HG03378 (cell line): ENCODE results near the gene LRBA.
"Not testable (repeated sequence)": the region's sequence is repeated elsewhere in the genome, so short reads cannot be mapped to it uniquely, and the experiment has no call there.

Experiments used
- ATAC-seq: cut with Tn5 transposase; IDR thresholded peaks from one replicate; pipeline ENCODE4 v1.9.1; 2021; ENCODE audit warnings: mild to moderate bottlenecking, moderate library complexity; ENCODE audit not compliant: unreplicated experiment

LRBA gene

DNA sequence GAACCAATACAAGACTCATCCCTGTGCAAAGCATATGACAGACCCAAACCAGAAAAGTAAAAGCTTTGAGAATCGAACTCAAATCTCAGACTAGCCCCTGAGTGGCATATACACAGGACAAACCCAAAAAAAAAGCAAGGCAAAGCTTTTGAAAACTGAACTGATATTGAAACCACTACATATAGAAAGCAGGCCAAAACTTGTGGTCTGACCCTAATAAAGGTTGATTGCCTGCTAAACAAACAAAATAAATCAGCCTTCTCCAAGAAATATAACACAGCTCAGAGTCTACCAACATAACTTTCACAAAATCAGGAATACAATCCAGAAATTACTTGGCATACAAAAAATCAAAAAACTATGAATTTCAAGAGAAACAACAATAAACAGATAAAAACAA, 40.3 kb downstream of the LRBA start:
- ATAC-seq: peak; percentile 50

DNA sequence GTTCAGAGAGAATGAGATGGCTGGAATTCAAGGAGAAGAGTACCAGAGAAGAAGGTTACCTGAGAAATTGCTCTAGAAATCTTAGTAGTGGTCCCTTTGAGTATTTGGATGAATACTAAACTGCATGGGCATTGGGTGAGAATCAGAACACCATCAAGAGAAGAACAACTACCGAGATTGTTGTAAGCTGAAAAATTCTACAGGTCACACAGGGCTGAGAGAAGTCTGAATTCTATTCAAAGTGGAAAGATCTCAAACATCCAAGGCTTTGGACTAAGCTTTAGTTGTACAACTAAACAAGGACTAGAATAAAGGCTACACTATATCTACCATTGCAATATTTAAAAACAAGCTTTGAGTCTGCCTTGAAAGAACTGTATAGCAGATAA, 40.8 kb downstream of the LRBA start:
- no peak for ATAC-seq

DNA sequence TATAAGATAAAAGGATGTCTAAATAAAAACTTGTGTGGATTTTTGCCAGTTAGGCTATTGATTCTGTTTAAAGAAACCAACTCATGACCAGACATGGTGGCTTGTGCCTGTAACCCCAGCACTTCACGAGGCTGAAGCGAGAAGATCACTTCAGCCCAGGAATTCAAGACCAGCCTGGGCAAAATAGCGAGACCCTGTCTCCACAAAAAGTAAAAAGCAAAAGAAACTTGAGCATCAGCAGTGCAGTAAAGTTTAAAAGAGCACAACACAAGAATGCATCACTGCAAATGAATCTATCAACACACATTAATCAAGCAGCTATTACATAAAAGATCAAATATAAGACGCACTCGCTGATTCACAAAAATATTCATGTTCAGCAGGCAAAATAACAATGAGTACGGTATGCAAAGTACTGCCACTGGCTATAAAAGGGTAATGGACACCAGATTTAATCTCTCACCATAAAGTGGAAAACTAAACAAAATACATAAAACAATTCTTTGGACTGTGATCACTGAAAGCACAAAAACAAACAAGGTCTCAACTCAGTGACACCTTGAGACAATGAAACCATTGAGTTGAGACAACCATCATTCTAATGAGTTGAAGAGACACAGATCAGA, 41.3 kb downstream of the LRBA start:
- no peak for ATAC-seq

DNA sequence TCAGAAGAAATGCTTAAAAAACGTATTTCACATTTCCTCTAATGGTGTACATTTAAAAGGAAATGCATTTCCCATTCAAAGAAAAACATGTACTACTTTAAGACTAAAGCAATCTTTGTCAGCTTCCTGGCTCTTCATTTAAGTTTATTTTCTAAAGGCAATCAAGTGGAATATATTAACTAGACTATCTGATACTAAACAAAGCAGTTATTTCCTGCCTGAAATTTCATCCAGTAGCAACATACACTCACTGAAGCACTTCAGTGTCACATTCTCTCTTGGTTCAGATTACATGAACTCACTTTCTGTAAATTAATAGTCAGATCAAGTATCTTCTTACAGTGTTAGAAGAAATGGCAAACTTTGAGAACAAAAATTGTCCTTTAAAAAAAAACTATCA, 42.5 kb downstream of the LRBA start:
- ATAC-seq: no peak

DNA sequence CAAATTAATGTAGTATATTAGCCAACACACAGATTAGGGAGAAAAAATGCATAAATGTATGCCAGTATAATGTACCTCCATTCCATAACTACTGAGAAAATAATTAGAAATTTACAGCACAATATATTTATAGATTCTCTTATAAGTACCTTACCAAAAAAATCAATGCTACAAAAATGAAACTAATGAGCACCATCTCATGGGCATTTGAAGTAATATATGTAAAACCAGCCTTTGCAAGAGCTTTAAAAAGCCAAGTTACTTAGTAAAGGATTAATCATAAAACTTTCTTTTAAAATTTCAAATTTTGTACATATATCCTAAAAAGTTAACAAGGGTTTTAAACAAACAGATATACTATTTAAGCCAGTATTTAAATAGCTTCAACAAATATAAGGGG, 43.2 kb downstream of the LRBA start:
- ATAC-seq: no peak

DNA sequence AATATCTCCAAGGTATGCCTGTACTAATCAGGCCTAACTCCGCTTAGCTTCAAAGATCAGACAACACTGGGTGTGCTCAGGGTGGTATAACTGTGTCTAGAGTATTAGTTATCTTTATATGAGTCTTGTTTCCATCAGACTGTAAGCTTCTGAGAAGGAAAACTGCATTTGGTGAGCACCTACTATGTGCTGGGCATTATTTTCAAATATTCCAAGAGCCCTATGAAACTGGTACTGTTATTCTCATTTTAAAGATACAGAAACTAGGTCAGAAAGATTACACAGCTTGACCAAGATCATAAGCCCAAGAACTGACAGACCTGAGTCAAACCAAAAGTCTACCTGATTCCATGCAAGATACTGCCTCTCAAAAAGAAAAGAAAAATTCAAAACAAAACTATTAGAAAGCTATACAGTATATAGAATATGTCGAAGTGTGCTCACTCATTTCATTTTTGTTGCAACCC, 44.4 kb downstream of the LRBA start:
- peak; percentile 87 for ATAC-seq

DNA sequence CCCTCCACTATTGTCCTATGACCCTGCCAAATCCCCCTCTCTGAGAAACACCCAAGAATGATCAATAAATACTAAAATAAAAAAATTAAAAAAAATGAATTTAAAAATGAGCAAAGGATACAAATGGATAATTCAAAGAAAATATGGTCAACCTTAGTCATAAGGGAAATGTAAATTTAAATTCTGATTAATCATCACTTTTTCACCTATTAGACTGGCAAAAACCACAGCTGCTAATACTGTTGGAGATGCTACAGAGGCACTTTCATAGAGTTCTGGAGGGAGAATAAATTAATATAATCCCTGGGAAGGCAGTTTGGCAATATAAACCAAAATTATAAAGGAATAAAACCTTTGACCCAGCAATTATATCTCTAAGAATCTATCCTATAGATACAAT, 50.3 kb downstream of the LRBA start:
- ATAC-seq: no peak

DNA sequence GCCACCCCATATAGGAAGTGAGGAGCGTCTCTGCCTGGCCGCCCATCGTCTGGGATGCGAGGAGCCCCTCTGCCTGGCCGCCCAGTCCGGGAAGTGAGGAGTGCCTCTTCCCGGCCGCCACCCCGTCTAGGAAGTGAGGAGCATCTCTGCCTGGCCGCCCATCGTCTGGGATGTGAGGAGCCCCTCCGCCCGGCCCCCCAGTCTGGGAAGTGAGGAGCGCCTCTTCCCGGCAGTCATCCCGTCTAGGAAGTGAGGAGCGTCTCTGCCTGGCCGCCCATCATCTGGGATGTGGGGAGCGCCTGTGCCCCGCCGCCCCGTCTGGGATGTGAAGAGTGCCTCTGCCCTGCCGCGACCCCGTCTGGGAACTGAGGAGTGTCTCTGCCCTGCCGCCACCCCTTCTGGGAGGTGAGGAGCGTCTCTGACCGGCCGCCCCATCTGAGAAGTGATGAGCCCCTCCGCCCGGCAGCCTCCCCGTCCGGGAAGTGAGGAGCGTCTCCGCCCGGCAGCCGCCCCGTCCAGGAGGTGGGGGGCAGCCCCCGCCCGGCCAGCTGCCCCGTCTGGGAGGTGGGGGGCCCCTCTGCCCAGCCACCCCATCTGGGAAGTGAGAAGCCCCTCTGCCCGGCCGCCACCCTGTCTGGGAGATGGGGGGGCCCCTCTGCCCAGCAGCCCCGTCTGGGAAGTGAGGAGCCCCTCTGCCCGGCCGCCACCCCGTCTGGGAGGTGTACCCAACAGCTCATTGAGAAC, 51.3 kb downstream of the LRBA start:
- not testable (repeated sequence) for ATAC-seq

DNA sequence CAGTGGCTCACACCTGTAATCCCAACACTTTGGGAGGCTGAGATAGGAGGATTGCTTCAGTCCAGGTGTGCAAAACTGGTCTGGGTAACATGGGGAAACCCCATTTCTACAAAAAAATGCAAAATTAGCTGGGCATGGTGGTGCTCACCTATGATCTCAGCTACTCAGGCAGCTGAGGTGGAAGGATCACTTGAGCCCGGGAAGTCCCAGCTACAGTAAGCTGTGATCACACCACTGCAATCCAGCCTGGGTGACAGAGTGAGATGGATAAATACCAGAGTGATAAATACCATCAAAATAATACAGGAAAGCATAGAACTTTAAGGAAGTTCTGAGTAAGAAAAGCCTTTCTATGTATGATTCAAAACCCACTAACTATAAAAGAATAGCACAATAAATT, 52.8 kb downstream of the LRBA start:
- peak; percentile 87 for ATAC-seq

DNA sequence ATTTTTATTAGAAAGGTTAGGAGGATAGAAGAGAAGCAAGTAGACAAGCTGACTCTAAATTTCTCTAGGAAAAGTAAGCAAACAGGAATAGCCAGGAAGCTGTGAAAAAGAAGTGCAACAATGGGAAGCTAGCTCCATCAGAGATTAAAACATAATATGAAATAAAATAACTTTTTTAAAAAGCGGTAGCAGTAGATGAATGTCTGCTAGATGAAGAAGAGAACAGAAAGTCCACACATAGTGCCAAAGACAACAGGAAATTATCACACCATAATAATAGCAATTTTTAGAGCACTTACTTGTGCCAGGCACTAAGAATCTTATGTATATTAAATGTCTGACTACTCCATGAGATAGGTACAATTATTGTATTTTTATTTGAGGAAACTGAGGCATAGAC, 53.5 kb downstream of the LRBA start:
- ATAC-seq: no peak

DNA sequence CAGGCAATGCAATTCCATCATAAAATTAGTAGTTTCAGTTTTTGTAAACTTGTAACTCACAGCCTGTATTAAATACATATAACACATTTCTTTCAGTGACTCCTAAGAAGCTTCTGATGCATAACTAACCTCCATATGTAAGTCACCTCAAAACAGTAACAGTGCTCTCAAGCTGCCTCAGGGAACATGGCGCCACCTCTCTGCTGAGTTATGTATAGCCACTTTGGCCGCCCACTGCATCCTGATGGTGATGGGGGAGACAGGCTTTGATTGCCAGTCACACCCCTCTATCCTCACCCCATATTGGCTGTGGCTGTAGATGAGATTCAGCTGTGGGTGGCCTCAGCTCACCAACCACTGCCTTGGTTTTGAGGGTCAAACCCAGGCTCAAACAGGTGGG, 54.3 kb downstream of the LRBA start:
- peak; percentile 55 for ATAC-seq

DNA sequence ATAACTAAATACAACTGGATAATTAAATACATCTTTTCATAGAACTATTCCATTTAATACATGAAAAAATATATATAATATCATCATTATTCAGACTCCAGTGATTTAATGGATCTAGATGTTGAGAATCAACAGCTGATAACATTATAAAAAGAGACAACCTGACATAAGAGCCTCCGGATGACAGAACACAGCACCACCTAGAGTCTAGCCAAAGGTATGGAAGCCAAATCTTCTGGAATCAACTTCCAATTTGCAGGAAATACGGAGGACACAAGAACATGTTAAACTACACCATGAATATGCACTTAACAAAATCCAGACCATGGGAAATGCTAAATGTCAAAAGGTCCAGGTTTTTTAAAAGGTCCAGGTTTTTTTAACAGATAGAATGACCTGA, 55.0 kb downstream of the LRBA start:
- no peak for ATAC-seq

DNA sequence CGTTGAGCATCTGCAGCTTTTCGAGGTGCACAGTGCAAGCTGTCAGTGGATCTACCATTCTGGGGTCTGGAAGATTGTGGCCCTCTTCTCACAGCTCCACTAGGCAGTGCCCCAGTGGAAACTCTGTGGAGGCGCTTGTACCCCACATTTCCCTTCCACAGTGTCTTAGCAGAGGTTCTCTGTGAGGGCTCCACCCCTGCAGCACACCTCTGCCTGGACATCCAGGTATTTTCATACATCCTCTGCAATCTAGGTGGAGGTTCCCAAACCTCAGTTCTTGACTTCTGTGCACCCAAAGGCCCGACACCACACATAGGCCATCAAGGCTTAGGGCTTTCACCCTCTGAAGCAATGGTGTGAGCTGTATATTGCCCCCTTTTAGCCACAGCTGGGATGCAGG, 57.1 kb downstream of the LRBA start:
- ATAC-seq: not testable (repeated sequence)

DNA sequence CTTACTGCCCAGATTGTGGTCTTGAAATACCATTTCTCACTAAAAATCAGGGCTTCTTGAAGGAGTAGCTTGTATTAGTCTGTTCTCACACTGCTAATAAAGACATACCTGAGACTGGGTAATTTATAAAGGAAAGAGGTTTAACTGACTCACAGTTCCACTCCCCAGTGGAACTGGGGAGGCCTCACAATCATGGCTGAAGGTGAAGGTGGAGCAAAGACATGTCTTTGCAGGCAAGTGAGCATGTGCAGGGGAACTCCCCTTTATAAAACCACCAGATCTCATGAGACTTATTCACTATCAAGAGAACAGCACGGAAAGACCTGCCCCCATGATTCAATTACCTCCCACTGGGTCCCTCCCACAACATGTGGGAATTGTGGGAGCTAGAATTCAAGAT, 58.0 kb downstream of the LRBA start:
- ATAC-seq: not testable (repeated sequence)

DNA sequence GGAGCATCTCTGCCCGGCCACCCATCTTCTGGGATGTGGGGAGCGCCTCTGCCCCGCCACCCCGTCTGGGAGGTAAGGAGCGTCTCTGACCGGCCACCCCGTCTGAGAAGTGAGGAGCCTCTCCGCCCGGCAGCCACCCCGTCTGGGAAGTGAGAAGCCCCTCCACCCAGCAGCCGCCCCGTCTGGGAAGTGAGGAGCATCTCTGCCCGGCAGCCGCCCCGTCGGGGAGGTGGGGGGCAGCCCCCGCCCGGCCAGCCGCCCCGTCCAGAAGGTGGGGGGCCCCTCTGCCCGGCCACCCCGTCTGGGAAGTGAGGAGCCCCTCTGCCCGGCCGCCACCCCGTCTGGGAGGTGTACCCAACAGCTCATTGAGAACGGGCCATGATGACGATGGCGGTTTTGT, 61.2 kb downstream of the LRBA start:
- ATAC-seq: not testable (repeated sequence)

DNA sequence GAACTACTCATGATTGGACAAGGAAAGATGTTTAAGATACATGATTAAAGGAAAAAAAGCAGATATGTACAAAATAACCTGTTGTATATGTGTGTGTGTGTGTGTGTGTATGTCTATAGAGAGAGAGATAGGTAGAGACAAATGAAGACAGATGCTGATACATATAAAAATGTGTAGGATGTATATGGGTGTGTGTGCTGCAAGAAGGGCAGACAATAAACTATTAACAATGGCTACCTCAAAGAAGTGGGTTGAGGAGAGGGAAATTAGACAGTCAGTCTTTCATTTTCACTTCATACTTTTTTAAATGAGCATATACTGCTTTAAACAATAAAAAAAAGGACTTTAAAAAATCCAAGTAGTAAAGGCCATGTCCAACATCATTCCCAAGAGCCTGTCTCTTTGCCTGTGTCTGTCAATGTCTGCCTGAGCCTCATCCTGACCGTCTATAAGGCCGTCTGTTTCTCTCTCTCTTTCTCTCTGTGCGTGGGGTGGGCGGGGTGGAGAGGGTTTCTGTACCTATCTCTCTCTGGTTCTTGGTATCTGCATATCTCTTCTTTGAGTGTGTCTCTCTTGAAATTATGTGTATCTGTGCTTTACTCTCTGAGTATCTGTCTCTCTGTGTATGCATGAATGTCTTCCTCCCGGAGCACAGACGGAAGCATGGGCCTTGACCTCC, 62.8 kb downstream of the LRBA start:
- ATAC-seq: no peak

DNA sequence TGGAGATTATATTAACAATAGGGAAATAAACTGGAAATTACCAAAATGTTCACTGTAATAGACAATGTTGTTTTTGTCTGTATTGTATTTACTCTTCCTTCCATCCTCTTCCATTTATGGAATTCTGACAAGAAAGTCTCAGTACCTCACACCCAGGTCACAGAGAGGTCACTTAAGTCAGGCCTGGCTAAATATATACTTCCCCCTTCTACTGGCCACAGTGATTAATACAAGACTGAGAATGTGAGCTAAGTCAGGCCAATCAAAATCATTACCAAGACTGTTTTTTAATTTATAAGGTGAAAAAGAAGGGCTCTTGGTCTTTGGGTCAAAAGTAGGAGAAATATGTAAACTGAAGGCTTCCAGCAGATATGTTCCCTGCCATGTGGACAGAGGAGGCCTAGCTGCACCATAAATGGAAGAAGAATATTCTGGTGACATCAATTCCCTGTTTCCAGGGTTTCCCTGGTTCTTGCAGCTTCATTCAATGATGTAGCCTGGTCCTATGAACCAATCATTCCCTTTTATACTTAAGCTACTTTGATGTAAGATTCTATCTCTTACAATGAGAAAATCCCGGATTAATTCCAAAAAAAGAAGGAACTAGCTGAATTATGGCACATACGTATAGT, 64.3 kb downstream of the LRBA start:
- peak; percentile 94 for ATAC-seq

DNA sequence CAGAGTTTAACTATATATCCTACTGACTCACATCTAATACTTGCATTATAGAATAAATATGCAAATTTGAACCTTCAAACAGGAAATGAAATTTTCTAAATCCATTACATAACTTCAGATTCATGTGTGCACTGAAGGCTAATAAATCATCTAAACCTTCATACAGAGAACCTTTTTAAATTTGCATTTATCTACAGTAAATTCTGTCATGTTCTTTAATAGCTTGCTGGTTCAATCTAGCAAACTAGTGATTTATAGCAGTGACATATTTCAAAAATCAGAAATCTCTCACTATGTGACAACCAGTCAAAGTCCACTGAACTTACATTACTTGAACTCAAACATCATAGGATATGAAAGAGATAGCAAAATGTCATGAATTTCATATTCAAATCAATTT, 65.1 kb downstream of the LRBA start:
- no peak for ATAC-seq

DNA sequence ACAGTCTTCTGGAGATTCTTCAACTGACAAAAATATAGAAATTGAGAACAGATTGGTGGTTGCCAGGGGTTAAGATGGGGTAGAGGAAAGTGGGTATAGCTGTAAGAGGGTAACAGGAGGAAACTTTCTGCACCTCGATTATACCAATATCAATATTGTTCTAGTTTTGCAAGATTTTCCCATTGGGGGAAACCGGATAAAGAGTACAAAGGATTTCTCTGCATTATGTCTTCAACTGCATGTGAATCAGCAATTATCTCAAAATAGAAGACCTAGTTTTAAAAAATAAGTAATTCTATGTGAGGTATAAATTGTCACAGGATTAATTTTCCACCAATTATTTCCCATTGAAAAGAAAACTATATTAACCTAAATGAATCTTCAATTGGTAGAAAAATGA, 65.7 kb downstream of the LRBA start:
- no peak for ATAC-seq

DNA sequence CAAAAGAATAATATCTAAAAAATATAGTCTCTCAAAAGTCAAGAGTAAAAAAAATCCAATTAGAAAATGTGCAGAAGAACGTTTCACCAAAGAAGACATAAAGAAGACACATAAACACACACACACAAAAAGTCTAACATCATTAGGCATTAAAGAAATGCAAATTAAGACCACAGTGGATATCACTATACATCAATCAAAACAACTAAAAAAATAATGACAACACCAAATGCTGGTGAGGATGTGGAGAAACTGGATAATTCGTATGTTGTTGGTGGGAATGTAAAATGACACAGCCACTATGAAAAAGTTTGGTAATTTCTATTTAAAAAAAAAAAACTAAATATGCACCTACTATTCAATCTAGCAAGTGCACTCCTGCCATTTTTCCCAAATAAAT, 66.4 kb downstream of the LRBA start:
- ATAC-seq: no peak

DNA sequence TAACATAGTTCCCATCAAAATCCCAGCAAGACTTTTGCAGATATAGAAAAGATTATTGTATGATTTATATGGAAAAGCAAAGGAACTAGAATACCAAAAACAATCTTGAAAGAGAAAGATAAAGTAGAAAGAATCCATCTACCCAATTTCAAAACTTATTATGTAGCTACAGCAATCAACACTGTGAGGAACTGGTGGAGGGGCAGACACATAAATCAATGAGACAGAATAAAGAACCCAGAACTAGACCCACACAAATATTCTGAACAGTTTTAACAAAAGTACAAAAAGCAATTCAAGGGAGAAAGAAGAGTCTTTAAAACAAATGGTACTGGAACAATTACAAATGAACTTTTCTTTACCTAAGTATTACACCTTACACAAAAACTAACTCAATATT, 67.0 kb downstream of the LRBA start:
- ATAC-seq: no peak

DNA sequence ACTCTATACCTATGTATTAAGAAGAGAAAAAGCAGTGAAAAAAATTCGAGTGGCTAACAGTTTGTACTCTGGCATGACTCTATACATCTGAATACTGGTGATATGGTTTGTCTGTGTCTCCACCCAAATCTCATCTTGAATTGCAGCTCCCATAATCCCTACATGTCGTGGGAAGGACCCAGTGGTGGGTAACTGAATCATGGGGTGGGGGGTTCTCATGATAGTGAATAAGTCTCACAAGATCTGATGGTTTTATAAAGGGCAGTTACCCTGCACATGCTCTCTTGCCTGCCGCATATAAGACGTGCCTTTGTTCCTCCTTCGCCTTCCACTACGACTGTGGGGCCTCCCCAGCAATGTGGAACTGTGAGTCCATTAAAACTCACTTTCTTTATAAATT, 70.4 kb downstream of the LRBA start:
- ATAC-seq: no peak
